GM10266 (cell line): Measurements from ENCODE around the gene SASH3.
A peak's percentile ranks its signal among the peaks of the same experiment; 100 is the strongest.

ENCODE experiments used
- DNase-seq: peaks from one replicate; pipeline ENCODE4 v3.0.0; 2012; ENCODE audit errors: extremely low spot score
- CTCF ChIP-seq: IDR thresholded peaks from 2 replicates; pipeline ENCODE4 v1.5.1; 2012; ENCODE audit warnings: mild to moderate bottlenecking, low read depth; ENCODE audit not compliant: control insufficient read depth, insufficient read depth; ENCODE audit errors: missing control alignments

SASH3 gene

GRCh38 chrX:129785160-129785947 lies 5.6 kb downstream of the SASH3 start:
- DNase-seq: no peak
- no peak for TF ChIP-seq CTCF

DNA sequence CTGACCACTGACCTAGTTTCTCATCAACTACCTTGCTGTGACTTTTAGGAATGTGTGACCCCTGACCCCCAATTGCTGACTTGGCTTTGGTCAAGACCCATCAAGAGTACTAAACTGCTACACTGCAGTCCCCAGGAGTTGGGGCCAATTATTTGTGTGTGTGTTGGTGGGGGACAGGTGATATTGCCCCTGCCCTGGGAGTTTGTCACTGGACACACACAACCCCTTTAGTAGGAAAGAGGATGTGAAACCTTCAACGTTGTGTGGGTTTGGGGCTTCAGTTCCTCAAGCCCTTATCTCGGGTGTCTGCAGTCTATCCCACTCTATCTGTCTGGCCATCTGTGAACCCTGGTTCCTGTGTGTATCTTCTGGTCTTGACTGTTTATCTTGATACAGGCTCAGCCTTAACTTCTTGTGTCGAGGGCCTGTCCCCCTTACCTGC lies 6.5 kb downstream of the SASH3 start:
- peak; percentile 58 for DNase-seq
- no peak for TF ChIP-seq CTCF

GRCh38 chrX:129787336-129788055 lies 7.7 kb downstream of the SASH3 start:
- DNase-seq: no peak
- no peak for TF ChIP-seq CTCF

DNA sequence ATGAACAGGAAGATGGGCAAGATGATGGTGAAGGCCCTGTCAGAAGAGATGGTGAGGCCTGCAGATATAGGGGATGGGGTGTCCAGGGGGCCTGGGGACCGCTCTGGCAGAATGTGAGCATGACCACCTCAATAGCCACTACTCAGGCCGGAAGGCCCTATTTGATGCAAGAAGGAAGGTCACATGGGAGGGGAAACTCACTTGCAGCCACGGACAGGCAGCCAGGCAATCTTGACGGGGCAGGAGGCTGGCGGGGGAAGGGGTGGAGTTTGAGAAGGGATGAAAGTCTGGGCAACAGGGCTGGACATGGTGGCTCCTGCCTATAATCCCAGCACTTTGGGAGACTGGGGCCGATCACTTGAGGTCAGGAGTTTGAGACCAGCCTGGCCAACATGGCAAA lies 8.8 kb downstream of the SASH3 start:
- no peak for TF ChIP-seq CTCF
- no peak for DNase-seq

DNA sequence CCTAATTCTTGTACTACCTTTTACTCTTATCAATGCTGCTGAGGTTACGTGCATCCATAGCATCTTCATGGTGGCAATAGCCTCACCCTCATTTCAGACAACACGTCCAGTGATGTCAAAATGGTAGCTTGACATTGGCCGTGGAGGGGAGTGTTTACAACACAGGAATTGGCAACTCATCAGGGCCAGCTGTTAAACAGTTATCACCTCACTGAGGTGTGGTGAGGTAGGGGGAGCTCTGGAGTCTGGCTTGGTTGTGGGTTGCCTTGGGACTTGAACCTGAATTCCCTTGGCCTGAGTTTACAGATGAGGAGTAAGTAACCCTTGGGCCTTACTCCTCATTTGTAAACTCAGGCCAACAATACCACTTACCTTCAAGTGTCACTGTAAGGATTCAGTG lies 10.4 kb downstream of the SASH3 start:
- no peak for DNase-seq
- TF ChIP-seq CTCF: no peak

DNA sequence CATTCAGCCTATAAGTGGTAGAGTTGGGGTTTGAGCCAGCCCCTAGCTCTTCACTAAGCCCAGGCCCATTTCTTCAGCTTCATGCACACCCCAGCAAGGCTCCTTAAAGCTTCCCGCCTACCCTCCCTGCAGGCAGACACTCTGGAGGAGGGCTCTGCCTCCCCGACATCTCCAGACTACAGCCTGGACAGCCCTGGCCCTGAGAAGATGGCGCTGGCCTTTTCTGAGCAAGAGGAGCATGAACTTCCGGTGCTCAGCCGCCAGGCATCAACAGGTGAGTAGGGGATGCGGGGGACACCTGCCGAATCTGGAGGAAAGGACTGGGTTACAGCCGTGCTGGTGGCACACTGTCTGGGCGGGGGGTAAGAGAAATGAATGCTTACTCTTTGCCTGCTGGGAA lies 11.1 kb downstream of the SASH3 start:
- no peak for DNase-seq
- TF ChIP-seq CTCF: no peak

DNA sequence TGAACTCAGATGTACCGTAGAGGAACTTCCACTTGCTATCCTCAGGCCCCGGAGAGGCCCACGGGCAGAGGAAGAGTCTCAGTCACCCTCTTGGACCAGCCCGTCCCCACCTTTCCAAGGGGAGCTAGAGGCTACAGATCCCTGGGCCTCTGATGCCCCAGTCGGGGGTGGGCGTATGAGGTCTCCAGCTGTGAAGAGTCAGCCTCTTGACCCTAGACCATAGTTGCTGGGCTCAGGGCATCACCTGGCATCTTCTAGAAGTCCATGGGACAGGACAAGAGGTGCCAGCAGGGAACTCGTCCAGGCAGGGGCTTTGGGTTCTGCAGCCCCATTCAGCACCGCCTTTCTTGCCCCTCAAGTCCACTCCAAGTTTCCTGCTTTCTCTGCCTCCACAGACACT lies 11.6 kb downstream of the SASH3 start:
- no peak for DNase-seq
- TF ChIP-seq CTCF: no peak
